Gastrocnemius medialis (tissue), 4 donors: Measurements from ENCODE around the gene SLC22A4.

Experiments used
- CTCF ChIP-seq, 5 experiments: fragments of 450-650 bp in 3 of 5; fragments of 200-600 bp in 2 of 5; sonication (generic) in 2 of 5; IDR thresholded peaks in 4 of 5; conservative IDR thresholded peaks in 1 of 5; 1 replicate in 4 of 5; 2 replicates in 1 of 5; pipeline ENCODE4 v1.5.1; 2016 to 2019; ENCODE audit warnings: antibody characterized with exemption in 5 of 5, mild to moderate bottlenecking in 3 of 5, moderate library complexity in 3 of 5
- POLR2A ChIP-seq, 2 donors: fragments of 450-650 bp; IDR thresholded peaks; one replicate each; pipeline ENCODE4 v1.6.1; 2017; ENCODE audit warnings: antibody characterized with exemption in 2 of 2, mild to moderate bottlenecking in 2 of 2, moderate library complexity in 2 of 2

GRCh38 chr5:132372542-132372941 lies 78.3 kb downstream of the SLC22A4 start:
- no peak for TF ChIP-seq CTCF (IDR thresholded peaks at IDR 0.05 in 4 of 5, conservative IDR thresholded peaks at IDR 0.05 in 1 of 5)
- TF ChIP-seq POLR2A (IDR thresholded peaks at IDR 0.05) = no peak
